NCI-H1105 (cell line): Measurements from ENCODE around the gene SEPTIN5.
"Not testable (repeated sequence)": the region's sequence is repeated elsewhere in the genome, so short reads cannot be mapped to it uniquely, and the experiment has no call there.

Experiments used
- DNase-seq: peaks from one replicate; lab custom pipeline; 2025; lab: John Stamatoyannopoulos, UW

The SEPTIN5 gene

DNA sequence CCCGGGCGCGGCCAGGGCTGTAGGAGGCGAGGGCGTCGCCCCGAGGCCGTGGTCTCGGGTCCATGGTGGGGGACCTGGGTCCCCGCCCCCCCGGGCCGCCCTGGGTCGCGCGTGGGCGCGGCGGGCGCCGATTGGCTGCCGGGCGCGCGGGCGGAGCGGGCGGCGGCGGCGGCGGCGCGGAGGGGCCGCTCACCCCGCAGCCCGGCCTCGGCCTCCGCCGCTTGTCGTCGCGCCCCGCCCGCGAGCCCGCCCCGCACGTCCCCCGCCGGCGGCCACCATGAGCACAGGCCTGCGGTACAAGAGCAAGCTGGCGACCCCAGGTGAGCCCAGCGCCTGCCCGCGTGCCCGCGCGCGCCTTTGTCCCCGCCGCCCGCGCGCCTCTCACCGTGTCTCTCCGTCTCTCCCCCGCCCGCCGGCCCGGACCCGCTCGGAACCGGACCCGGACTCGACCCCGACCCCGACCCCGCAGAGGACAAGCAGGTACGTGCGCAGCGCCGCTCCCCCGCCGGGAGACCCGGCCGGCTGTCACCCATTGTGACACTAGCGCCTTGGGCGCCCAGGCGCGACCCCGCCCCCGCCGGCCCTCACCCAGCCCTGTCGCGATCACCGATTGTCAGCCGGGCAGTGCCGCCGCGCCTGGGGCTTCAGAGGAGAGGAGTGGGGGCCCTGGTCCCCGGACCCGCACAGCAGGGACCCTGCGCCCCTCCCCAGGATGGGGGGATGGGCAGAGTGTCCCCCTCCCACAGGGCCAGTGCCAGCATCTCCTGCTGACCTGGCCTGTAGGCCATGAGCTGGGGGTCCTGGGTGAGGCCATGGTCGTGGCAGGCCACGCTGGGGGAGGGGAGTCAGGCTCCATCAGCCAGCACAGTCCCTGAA lies at the start of gene SEPTIN5:
SEPTIN5 (plus strand) TSS at position 192 of the 876 bp plus-strand sequence; CDS start at position 278, 86 bp downstream.
- DNase-seq, result no peak

DNA sequence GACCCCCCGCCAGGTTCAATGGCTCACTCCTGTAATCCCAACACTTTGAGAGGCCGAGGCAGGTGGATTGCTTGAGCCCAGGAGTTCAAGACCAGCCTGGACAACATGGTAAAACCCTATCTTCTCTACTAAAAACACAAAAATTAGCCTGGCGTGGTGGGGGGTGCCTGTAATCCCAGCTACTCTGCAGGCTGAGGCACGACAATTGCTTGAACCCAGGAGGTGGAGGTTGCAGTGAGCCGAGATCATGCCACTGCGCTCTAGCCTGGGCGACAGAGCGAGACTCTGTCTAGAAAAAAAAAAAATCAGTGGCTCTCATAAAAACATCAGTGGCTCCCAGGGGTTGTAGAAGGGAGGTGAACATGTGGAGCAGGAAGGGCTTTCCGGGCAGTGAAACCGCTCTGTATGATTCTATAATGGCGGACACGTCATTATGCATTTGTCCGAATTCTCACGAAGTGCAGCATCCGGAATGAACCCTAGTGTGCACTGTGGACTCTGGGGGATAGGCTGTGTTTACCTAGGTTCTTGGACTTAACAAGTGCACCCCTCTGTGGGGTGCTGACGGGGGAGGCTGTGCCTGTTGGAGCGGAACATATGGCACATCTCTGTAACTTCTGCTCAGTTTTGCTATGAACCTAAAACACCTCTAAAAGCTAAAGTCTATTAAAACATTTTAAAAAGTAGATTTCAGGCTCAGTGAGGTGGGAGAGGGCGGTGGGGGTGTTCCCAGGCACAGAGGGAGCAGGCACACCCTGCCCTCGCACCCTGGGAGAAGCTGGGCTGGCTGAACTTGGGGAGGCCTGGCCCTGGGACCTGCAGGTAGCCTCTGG lies 49.1 kb upstream of the SEPTIN5 start:
- DNase-seq, result no peak

DNA sequence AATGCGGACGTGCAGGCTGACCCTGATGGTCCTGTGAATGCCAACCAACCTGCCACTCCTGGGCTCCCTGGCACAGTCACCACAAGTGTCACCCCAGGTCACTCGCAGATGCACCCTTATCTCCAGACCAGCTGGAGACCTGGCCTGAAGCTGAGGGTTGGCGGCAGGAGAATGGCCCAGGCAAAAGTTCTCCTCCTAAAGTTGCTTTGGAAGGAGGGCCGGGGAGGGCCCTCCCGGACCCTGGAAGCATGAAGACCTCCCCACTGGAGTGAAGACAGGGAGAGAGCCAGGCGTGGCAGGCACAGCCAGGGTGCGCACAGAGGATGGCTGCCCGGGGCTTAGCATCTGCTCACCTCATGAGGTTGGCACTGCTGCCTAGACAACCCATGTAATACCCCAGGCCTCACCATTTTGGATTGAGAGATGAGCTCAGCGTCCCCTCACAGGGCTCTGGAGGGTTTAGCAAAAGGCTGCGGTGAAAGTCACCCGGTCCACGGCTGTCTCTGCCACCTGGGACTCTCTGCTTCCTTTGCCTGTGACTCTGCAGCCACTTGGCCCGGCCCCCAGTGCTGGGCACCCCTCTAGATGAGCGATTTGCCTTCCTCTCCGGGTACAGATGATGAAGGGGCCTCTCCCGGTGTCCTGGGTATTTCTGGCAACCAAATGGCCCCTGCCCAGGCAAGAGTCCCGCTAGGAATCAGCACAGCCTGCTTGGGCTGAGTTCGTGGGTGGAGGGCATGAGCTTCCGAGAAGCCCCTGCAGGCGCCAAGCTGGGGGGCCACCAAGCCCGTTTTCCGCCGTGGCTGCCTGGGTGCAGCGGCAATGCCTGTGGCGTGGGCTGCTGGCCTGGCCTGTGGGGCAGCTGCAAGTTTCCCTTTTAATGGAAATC lies 48.3 kb upstream of the SEPTIN5 start:
- no peak for DNase-seq

DNA sequence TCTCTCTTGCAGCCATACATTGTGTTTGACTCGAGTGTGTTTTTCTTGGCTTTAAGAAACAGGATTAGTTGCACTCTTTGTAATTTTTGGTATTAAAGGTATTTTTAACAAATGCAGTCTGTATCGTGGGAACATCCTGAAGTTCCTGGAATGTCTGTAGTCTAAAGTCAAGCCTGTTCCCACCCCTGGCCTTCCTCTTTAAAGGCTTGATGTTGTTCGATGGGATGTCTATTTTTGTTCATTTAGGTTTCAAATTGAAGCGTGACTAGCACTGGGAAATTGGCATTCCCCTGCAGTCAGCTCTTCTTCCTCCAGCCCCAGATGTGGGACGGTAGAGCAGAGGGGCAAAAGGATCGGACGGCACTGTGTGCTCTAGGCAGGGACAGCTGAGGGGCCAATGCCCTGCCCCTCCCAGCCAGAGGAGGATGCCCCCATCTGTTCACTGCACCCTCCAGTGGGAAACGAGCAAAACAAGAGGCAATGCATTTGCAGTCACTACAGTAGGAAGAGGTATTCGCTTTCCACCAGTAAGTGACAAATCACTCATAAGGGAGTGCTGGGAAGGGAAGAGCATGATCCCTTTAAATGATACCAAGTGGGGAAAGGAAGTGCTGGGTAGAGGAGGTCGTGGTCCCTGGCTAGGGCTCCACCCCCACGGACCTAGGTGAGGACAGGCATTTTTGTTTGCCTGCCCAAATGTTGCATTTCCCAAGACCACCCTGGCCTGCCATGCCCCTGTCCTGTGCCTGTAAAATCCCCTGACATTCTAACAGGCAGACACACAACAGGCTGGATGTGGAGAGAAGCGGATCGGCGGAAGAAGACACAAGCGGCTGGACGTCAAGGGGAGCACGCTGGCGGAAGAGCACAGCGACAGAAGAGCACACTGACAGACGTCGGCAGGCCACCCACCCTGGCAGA lies 47.4 kb upstream of the SEPTIN5 start:
- DNase-seq, result no peak

DNA sequence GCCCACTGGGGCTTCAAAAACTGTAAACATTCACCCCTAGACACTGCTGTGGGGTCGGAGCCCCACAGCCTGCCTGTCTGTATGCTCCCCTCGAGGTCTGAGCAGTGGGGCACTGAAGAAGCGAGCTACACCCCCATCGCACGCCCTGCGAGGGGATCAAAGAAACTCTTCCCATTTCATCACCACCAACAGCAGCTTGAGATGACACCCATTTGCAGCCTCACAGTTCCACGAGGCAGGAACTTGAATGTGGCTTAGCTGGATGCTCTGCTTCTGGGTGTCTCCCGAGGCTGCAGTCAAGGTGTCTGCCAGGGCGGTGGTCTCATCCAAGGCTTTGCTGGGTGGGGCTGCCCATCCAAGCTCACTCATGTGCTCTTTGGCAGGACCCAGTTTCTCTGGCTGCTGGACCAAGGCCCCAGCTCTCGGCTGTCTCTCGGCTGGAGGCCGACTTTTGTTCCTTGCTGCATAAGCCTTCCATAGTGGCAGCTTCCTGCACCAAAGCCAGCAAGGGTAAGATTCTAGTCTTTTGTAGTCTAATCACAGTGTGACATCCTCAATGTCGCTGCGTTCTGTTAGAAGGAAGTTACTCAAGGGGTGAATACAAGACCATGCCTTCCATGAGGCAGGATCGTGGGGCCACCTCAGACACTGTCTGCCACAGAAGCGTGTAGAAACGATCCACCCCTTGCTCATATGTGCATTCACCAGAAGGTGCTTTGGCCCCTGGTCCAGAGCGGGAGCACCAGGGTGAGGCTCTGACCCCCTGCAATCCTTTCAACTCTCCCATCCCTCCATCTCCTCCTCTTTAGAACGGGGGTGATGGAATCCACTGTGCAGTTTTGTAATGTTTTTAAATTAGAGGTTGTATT lies 46.2 kb upstream of the SEPTIN5 start:
- DNase-seq, result no peak

DNA sequence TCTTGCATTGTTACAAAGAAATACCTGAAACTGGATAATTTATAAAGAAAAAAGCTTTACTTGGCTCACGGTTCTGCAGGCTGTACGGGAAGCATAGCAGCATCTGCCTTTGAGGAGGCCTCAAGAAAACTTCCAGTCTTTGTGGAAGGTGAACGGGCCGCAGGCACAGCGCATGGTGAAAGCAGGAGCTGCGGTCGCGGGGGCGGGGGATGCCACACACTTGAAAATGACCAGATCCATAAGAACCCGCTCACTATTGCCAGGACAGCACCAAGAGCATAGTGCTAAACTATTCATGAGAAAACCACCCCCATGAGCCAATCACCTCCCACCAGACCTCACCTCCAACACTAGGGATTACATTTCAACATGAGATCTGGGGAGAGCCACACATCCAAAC lies 45.6 kb upstream of the SEPTIN5 start:
- DNase-seq, result no peak

DNA sequence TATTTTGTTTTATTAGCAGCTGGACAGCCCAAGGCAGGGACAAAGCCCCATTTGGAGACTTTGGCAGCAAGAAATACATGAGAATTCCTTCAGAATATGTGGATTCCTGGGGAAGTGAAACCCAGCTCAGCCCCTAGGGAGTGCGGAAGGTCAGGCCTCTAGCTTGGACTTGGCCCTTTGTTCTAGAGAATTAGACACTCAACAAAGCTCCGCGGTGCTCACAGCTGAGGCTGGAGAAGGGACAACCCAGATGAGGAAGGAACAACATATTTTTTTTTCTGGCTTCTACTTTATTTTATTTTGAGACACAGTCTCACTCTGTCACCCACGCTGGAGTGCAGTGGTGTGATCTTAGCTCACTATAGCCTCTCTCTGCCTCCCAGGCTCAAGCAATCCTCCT lies 44.7 kb upstream of the SEPTIN5 start:
- DNase-seq, result no peak

DNA sequence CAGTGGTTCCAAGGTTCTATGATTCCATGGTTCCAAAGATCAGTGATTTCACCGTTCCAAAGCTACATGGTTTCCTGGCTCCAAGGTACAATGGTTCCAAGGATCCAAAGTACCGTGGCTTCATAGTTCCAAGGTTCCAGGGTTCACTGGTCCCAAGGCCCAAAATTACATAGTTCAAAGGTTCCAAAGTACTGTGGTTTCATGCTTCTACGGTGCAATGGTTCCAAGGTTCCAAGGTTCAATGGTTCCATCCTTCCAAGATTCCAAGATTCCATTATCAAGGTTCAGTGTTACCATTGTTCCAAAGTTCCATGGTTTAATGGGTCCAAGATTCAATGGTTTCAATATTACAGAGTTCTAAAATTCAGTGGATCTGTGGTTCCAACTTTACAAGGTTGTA lies 43.0 kb upstream of the SEPTIN5 start:
- DNase-seq, result no peak

DNA sequence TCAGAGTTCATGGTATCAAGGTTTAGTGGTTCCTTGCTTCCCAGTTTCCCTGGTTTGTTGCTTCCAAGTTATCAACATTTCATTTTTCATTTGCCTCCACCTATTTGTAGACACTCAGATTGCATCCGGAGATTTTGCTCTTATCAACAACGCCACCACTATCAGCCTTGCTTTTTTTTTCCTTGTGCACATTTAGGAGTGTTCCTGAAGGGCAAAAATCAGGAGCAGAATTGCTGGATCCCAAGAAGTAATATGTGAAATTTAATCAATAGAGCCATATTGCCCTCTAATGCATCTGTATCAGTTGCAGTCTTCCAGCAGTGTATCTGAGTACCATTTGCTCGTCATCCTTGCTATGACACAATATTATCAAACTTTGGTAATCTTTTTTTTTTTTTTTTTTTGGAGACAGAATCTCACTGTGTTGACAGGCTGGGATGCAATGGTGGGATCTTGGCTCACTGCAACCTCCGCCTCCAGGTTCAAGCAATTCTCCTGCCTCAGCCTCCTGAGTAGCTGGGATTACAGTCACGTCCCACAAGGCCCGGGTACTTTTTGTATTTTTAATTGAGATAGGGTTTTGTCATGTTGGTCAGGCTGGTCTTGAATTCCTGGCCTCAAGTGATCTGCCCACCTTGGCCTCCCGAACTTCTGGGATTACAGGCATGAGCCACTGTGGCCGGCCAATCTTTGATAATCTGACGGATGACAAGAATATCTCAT lies 42.1 kb upstream of the SEPTIN5 start:
- no peak for DNase-seq

DNA sequence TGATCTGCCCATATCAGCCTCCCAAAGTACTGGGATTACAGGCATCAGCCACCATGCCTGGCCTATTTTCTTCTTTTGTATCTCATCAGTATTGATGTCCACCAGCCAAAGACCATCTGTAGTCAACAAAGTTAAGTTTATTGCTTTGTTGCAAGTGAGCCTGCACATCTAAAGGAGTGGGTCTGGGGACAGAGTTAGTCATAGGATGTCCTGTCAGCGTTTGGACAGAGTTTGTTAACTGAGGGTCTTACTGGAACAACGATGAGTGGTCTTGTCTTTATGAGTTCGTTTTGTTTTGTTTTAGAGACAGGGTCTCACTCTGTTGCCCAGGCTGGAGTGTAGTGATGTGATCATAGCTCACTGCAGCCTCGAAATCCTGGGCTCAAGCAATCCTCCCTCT lies 40.6 kb upstream of the SEPTIN5 start:
- DNase-seq, result no peak

DNA sequence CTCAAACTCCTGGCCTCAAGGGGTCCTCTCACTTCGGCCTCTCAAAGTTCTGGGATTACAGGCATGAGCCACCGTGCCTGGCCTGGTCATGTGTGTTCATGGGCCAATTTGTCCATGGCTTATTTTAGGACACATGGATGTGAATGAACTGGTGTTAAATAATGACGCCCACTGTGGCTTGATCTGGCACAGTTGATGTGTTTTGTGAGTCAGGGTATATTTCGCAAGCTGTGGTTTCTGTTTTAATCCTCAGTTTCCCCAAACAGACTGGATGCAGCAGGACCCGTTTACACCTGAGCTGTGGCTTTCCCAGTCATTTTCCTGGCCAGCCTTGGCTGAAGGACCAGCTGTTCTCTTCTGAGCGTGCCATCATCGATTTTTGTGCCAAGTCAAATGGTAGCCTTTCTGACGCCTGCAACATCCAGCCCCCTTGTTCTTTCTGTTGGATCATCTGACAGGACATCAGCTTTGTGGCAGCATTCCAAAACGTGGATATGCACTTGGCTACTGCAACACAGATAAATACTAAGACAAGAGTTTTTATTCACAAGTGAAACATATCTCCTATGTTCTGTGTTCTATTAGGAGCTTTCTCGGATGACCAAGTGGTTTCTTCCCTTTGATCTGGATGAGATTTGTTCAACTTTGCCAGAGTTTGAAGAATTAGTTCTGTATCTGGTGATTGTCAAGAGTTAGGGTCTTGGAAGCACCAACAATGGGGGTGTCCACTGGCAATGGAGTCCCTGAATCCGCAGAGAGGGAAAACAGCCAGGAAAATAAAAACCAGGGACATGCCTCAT lies 40.0 kb upstream of the SEPTIN5 start:
- DNase-seq, result peak; percentile 5

DNA sequence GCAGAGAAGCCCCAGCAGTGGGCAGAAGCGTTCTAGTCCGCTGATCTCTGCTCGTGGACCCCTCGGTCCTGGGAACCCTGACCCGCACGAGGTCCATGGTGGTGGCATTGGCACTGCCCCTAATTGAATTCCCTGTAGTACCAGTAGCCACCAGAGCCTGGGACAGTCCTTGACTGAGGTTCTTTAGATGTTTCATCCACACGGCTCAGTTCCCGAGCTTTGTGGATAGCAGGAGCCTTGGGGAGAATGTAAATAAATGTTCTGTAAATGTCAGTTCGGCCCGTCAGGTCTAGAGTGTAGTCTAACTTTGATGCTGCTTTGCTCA lies 39.4 kb upstream of the SEPTIN5 start:
- DNase-seq, result no peak

DNA sequence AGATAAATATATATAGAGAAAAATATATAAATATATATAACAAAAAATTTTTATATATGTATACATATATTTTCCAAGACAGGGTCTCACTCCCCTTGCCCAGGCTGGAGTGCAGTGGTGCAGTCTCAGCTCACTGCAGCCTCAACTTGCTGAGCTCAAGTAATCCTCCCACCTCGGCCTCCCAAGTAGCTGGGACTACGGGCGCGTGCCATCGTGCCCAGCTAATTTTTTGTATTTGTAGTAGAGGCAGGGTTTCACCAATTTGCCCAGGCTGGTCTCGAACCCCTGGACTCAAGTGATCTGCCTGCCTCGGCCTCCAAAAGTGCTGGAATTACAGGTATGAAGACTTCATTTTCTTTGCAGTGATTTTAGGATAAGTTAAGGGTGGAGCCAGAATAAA lies 38.9 kb upstream of the SEPTIN5 start:
- DNase-seq, result no peak

DNA sequence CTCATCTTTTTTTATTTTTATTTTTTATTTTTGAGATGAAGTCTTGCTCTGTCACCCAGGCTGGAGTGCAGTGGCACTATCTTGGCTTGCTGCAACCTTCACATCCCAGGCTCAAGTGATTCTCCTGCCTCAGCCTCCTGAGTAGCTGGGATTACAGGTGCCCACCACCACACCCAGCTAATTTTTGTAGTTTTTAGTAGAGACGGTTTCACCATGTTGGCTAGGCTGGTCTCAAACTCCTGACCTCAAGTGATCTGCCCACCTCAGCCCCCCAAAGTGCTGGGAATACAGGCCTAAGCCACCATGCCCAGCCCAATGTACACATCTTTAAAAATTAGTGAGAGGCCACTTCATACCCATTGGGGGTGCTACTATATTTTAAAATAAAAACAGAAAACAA lies 37.9 kb upstream of the SEPTIN5 start:
- DNase-seq, result not testable (repeated sequence)

DNA sequence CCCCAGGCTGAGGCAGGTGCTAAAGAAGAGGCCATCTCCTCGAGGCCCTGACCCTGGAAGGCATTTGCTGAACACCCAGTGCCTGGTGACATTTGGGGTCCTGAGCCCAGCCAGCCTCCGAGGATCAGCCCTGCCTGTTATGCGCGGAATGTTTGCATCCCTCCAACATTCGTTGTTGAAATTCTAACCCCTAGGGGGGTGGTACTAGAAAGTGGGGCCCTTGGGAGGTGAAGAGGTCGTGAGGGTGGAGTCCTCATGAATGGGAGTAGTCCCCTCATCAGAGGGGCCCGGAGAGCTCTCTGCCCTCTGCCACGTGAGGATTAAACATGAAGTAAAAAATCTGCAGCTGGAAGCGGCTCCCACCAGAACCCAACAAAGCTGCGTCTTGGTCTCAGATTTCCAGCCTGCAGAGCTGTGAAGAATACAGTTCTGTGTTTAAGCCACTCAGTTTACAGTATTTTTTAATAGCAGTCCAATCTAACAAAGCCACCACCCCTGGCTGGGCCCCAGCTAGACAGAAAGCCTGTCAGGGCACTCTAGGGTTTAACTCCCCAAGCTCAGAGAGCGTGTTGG lies 35.3 kb upstream of the SEPTIN5 start:
- DNase-seq, result no peak

DNA sequence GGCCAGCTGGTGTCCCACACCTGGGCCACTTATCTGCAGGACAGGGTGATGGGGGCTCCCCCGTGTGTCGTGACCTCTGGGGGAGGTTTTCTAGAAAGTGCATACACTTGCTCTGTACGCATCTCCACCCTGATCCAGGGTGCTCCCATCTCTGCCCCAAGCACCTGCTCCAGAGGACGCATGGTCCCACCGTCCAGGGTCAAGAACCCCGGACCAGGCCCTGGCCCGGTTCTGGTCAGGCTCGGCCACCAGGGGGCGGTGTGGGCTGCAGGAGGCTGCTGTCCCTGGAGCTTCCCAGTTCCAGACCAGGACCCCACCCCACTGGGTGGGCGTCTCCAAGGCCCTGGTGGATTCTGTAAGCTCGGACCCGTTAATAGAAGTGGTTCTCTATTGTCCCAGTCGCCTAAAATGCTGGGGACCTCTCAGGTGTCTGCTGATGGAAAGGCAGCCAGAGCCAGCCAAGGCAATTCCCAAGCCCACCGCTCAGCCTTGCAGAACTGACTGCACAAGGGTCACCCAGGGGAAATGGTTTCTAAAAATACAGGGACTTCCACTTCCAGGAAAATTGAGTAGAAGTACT lies 34.7 kb upstream of the SEPTIN5 start:
- DNase-seq, result no peak

DNA sequence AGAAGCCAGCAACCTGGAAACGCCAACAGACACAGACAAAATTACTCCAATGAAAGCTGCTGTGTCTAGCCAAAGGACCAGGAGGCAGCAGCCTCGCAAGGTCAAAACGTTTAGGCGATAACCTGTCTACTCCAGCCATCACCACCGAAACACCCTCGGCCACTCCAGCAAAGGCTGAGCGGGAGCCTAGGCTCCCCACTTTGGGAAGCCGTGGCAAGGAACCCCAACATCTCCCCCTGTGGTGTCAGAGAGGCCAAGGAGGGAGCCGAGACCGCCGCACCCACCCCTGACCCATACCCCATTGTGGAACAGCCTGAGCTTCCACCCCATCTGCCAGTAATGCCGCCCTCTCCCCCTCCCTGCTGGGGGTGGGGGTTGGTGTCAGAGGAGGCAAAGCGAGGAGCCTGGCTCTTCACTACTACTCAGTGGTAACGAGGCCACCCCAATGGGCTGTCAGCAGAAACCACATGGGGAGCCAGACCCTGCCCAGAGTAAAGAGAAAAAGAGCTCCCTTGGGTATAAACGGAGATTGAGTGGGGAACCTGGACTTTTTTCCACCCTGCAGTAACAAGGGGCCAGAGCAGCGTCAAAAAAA lies 33.9 kb upstream of the SEPTIN5 start:
- no peak for DNase-seq
